ENCODE data around the gene TPM4.

DNA sequence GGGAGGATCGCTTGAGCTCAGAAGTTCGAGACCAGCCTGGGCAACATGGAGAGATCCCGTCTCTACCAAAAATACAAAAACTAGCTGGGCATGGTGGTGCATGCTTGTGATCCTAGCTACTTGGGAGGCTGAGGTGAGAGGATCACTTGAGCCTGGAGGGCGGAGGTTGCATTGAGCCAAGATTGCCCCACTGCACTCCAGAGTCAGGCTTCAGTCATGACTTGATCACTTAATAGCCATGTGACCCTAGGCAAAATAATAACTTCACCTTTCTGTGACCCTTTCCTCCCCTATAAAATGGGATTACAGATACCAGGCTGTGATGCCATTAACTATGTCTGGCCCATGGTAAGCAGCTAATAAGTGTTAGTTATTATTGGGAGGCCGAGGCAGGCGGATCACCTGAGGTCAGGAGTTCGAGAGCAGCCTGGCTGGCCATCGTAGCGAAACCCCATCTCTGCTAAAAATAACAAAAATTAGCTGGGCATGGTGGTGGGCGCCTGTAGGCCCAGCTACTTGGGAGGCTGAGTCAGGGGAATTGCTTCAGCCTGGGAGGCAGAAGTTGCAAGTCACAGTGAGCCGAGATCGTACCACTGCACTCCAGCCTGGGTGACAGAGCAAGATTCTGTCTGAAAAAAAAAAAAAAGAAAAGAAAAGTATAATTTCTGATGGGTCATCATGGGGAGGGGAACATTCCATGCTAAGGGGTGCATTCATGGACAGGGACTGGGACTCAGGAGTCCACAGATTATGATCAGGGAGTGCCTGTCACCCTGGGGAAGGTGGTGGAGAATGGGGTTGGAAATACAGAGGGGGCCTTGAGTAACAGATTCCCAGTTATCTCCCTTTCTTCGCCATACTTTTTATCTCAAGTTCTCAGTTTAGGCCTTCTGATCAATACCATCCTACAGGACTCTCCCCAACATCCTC is 15.5 kb downstream of the TPM4 start:
- TF ChIP-seq, protein P1, sequence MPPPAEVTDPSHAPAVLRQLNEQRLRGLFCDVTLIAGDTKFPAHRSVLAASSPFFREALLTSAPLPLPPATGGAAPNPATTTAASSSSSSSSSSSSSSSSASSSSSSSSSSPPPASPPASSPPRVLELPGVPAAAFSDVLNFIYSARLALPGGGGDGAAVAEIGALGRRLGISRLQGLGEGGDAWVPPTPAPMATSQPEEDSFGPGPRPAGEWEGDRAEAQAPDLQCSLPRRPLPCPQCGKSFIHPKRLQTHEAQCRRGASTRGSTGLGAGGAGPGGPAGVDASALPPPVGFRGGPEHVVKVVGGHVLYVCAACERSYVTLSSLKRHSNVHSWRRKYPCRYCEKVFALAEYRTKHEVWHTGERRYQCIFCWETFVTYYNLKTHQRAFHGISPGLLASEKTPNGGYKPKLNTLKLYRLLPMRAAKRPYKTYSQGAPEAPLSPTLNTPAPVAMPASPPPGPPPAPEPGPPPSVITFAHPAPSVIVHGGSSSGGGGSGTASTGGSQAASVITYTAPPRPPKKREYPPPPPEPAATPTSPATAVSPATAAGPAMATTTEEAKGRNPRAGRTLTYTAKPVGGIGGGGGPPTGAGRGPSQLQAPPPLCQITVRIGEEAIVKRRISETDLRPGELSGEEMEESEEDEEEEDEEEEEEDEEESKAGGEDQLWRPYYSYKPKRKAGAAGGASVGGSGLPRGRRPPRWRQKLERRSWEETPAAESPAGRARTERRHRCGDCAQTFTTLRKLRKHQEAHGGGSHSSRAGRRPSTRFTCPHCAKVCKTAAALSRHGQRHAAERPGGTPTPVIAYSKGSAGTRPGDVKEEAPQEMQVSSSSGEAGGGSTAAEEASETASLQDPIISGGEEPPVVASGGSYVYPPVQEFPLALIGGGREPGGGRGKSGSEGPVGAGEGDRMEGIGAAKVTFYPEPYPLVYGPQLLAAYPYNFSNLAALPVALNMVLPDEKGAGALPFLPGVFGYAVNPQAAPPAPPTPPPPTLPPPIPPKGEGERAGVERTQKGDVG (CRISPR knock-in tag; IDR thresholded peaks at IDR 0.05; ENCODE audit: borderline replicate concordance): no peak
- no peak for TF ChIP-seq ZNF841 (CRISPR knock-in tag; IDR thresholded peaks at IDR 0.05; ENCODE audit: borderline replicate concordance)
- TF ChIP-seq ZNF138 (CRISPR knock-in tag; IDR thresholded peaks at IDR 0.05; ENCODE audit: low read depth): no peak
- TF ChIP-seq, protein P2, sequence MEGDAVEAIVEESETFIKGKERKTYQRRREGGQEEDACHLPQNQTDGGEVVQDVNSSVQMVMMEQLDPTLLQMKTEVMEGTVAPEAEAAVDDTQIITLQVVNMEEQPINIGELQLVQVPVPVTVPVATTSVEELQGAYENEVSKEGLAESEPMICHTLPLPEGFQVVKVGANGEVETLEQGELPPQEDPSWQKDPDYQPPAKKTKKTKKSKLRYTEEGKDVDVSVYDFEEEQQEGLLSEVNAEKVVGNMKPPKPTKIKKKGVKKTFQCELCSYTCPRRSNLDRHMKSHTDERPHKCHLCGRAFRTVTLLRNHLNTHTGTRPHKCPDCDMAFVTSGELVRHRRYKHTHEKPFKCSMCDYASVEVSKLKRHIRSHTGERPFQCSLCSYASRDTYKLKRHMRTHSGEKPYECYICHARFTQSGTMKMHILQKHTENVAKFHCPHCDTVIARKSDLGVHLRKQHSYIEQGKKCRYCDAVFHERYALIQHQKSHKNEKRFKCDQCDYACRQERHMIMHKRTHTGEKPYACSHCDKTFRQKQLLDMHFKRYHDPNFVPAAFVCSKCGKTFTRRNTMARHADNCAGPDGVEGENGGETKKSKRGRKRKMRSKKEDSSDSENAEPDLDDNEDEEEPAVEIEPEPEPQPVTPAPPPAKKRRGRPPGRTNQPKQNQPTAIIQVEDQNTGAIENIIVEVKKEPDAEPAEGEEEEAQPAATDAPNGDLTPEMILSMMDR (CRISPR knock-in tag; IDR thresholded peaks at IDR 0.05): no peak
- no peak for TF ChIP-seq BHLHE40 (IDR thresholded peaks at IDR 0.05; ENCODE audit: low read length)
- TF ChIP-seq, protein P3, sequence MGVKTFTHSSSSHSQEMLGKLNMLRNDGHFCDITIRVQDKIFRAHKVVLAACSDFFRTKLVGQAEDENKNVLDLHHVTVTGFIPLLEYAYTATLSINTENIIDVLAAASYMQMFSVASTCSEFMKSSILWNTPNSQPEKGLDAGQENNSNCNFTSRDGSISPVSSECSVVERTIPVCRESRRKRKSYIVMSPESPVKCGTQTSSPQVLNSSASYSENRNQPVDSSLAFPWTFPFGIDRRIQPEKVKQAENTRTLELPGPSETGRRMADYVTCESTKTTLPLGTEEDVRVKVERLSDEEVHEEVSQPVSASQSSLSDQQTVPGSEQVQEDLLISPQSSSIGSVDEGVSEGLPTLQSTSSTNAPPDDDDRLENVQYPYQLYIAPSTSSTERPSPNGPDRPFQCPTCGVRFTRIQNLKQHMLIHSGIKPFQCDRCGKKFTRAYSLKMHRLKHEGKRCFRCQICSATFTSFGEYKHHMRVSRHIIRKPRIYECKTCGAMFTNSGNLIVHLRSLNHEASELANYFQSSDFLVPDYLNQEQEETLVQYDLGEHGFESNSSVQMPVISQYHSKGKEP (CRISPR knock-in tag; IDR thresholded peaks at IDR 0.05): no peak
- TF ChIP-seq, protein P4, sequence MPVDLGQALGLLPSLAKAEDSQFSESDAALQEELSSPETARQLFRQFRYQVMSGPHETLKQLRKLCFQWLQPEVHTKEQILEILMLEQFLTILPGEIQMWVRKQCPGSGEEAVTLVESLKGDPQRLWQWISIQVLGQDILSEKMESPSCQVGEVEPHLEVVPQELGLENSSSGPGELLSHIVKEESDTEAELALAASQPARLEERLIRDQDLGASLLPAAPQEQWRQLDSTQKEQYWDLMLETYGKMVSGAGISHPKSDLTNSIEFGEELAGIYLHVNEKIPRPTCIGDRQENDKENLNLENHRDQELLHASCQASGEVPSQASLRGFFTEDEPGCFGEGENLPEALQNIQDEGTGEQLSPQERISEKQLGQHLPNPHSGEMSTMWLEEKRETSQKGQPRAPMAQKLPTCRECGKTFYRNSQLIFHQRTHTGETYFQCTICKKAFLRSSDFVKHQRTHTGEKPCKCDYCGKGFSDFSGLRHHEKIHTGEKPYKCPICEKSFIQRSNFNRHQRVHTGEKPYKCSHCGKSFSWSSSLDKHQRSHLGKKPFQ (CRISPR knock-in tag; IDR thresholded peaks at IDR 0.05; ENCODE audit: insufficient replicate concordance): no peak

All from HepG2 (cell line).